HCT116 (cell line): Measurements from ENCODE around the gene TMCC3. TPM values are rescaled to one million over a fixed set of nuclear protein-coding genes. Genes with fewer than 3 reads are reported as not detected.

ENCODE experiments used
- microRNA-seq: library from miRNA; unstranded; fragments of <30 nt; microRNA quantifications from one replicate; pipeline ENCODE4, GENCODE V29; 2016; ENCODE audit warnings: borderline number of aligned reads
- total RNA-seq: library from RNA; stranded (reverse); gene quantifications from one replicate; pipeline ENCODE4 v1.2.1, GENCODE V29; 2021; ENCODE audit not compliant: unreplicated experiment

TMCC3 gene
- total RNA-seq, 1 experiment from 2014 or later, result 4.5 TPM

Small RNA genes within 50 kb of the gene (microRNA-seq; reads per million reads assigned to microRNA genes)
- not detected for gene MIR5700

Other genes starting within 250 kb of the TMCC3 start
- gene CEP83, start 190.7 kb downstream of the TMCC3 start, total RNA-seq, result 19.2 TPM